Stimulated activated CD8-positive, alpha-beta memory T cell treated with anti-CD3 and anti-CD28 coated beads, Interleukin-7, amount 100 ng/mL, for 48 hours (primary cell): ENCODE results near the gene FNDC3B.

Source experiments
- DNase-seq, 2 donors: peaks; one replicate each; pipeline ENCODE4 v3.0.0-alpha.2; 2020; ENCODE audit warnings: low read depth in 1 of 2; ENCODE audit errors: extremely low read depth in 1 of 2

FNDC3B gene

GRCh38 chr3:172277151-172277652 is 237.8 kb downstream of the FNDC3B start:
- DNase-seq = no peak

DNA sequence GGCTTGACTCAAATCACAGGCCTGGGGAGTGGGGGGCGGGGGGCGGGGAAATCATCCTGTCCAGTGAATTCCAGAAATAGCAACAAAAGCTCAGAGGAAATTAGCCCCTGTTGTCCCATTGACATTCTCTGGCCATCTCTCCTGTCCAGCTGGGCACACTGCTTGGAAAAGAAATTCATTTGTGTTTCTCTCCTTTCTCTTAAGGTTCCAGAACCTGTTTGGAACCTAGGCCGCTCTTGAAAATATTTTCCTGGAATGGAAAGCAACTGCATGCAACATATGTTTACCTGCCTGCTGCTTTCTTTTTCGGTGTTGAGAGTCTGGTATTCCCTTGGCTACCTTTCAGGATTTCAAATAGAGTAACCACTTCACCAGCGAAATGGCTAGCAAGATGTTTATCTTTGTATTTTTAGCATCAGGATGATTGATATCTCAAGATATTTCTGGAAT is 239.8 kb downstream of the FNDC3B start:
- DNase-seq = no peak

- no peak for DNase-seq
Observed at GRCh38 chr3:172279974-172280373, 240.6 kb downstream of the FNDC3B start.

DNA sequence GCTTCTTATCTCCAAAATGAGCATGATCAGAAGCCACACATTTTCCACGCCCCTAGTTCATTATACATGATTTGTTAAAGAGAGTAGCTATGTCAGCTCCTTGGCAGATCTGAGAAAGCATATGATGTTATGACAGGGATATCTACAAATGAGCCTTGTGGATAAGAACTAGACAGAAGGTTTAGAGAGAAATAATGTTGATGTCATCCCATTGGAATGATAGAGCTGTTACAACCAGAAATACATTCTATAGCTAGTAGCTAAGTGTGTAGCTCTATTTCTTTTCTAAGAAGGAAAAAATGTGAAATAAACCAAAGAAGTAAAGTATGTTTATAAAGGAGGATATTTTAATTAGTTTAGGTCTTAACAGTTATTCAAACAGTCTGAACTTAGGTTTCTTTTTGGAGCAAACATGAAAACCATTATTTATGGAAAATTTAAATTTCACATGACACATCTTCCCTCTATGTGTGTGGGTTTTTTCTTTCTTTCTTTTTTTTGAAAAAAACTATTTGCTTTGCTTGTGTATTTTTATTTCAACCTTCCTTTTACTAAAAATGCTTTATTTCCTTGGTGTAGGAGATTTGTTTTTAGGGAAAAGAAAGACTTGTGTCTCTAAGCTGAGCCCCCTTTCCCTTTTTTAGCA is 241.2 kb downstream of the FNDC3B start:
- DNase-seq = no peak

DNA sequence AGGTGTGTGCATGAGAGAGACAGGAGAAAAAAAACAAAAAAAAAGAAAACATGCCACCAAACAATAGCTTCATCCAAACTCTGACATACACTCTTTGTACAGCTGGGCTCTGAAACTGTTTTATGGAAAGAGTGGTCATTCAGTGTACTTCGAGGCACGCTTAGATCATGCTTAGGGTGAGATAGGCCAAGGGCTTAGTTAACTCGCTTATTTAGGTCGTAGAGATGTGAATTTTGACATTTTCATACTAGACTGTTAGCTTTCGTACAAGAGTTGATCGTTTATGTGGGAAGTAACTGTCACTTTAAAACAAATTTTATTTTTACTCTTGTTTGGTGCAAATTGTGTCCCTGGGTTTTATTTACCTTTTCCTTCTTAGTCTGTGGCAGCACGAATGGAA is 242.5 kb downstream of the FNDC3B start:
- no peak for DNase-seq

DNA sequence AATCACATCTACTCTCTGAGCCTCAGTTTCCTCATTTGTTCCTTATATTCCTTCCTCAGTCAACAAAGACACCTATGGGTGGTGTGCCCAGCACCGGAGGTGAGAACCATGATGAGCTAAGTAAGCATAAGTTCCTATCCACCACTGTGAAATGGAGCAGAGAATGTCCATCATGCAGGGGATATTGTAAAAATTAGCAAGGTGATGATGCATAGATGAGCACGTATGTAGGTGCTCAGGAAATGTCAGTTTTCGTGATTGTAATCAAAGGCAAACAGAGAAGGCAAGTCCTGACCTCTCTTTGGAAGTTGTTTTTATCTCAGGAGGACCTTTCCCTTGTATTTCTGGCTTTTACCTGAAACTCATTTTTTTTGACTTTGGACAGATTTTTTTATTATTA is 243.5 kb downstream of the FNDC3B start:
- DNase-seq = no peak

GRCh38 chr3:172283841-172284357 is 244.5 kb downstream of the FNDC3B start:
- DNase-seq = no peak

- DNase-seq = no peak
Observed at GRCh38 chr3:172285844-172286243, 246.5 kb downstream of the FNDC3B start.

GRCh38 chr3:172286548-172287148 is 247.3 kb downstream of the FNDC3B start:
- no peak for DNase-seq

DNA sequence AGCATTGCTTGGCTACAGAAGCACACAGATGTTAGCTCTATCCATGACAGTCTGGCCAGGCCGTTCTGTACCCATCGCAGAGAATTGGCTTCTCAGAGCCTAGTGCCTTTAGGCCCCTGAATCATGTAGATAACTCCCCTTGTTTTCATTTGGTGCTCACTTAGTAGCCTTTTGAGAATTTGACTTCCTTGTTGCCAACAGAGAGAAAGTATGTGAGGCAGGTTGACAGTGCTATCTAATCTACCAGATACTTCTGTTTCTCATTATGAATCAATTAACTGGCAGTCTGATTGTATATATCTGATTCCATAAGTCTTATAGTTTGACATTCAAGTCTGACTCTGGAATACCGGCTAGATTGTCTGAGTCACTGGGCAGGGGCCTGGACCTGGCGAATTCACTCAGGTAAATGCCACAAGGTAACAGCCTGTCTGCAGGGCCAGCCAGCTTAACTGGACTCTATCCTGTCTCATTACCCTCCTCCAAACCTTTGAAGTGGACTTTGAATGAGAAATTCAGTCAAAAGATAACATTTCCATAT is 248.6 kb downstream of the FNDC3B start:
- no peak for DNase-seq

GRCh38 chr3:172288651-172289050 is 249.3 kb downstream of the FNDC3B start:
- no peak for DNase-seq

GRCh38 chr3:172289583-172289982 is 250.2 kb downstream of the FNDC3B start:
- no peak for DNase-seq

DNA sequence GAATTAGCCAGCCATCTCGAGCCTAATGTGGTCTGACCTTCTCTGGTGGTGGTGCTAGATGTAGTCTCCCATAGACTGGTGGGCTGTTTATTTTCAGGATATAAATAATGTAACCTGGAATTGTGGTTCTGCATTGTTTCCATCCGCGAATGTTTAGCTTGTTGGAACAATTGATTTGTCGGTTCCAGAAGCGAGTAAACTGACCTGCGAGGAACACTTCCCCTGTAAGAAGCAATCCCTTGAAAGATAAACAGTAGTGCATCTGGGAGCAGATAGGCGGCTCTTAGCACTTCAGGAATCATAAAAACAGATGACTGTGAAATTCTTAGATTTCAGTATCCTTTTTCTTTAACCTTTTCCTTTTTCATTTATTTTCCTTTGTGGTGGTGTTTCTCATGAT is 251.1 kb downstream of the FNDC3B start:
- no peak for DNase-seq

DNA sequence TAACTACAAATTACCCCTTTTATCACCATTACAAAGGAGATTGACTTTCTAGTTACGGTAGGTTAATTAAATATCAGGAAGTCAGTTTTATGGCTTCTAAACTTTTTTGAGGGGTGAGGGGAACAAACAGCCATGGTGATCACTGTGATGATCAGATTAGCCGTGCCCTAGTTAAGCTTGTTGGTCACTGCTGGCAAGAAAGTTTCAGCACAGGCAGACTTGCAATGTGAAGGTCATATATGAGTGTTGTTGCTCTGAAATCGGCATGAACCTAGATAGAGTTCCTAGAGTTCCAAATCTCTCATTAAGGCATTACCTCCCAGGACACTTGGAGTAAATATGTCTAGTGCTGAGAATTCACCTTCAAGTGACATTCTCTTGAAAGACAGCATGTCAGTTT is 252.3 kb downstream of the FNDC3B start:
- DNase-seq = no peak

GRCh38 chr3:172292422-172292821 is 253.0 kb downstream of the FNDC3B start:
- DNase-seq = no peak

DNA sequence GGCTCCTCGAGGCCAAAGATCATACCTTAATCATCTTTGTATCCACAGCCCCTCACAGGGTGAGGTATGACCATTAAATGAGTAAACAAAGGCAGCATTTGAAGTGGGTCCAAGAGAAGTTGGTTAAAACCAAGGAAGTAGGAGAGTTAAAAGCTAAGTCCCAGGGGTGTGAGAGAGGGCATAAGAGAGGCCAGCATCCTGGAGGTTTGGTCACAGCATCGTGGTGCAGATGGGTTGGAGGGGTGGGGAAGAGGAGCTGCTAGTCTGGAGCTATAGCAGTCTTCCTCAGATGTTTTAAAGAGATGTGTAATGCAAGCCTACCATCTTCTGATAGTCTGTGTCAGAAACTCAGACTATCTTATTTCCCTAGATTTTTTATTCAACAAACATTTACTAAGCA is 253.7 kb downstream of the FNDC3B start:
- DNase-seq = no peak

- no peak for DNase-seq
Observed at GRCh38 chr3:172294223-172294806, 254.9 kb downstream of the FNDC3B start.

- no peak for DNase-seq
Observed at GRCh38 chr3:172296248-172296974, 257.0 kb downstream of the FNDC3B start.

- no peak for DNase-seq
Observed at GRCh38 chr3:172296975-172297332, 257.6 kb downstream of the FNDC3B start.

DNA sequence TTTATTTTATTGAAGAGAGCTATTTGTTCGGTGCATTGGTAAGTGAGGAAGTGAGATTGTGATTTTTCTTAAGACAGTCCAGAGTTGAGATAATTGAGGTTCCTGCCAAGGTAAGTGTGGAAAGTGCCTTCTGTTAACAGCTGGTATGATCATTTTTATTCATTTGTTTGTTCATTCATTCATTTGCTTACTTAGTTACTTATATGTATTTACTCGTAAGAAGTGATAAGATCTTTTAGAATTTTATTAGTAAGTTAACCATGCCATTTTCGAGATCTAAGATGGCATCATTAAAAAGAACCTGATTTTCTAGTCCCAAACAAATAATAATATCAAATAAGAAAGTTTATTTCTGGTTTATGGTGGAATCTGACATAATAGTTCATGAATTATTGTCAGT is 258.9 kb downstream of the FNDC3B start:
- DNase-seq = no peak

DNA sequence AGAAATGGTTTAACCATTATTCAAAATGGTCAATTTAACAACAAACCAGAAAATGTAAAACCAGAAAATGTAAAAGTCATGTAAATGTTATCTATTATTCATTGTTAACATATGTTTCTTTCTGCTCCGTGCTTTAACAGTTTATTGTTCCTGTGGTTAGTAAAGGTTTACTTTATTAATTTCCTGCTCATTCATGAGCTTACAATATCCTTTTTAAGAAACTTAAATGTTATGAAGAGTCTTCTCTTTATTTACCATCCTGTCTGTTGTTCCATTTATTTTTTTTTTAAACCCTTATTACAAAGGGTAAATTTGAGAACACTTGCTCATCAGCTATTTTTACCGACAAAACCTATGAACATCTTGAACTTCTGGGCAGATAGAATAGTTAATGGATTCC is 260.8 kb downstream of the FNDC3B start:
- DNase-seq = no peak
